ENCODE results near the gene KCNC4.

KCNC4 gene

DNA sequence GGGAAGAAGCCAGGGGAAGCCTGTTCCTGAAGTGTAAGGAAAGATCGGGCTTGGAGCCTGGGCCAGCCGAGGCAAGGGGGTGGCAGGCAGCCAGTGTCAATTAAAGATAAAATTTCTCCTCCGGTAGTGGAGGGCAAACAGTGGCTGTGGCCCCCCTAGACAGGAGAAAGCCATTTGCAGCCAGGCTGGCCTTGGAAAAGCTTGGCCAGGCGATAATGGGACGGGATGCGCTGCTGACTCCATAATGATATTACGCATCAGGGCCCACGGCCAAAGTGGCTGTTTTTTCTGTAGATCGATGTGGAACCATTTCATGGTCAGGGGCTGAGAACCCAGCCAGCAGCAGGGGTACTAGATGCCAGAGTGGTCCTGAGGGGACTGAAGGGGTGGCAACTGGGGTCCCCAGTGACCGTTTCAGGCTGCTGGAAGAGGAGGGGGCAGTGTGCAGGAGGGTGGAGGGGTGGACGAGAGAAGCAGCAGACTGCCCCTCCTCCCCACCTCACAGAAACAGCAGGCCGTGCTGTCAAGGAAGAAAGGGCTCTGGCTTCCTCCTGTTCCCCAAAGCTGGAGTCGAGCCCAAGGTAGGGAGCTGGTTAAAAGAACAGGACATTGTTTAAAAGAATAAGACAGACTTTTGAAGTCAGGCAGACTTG, 25.2 kb downstream of the KCNC4 start:
- H3K36me3 ChIP-seq (ENCODE audit: insufficient read depth, low read length), result no peaks in the 10 kb centered on the region
- no peaks in the 10 kb centered on the region for H3K27me3 ChIP-seq (ENCODE audit: insufficient read depth, low read length)
- H2AFZ ChIP-seq (ENCODE audit: low read depth, low read length), result no peak overlapping the region
- H3K4me3 ChIP-seq (ENCODE audit: low read length), result no peak overlapping the region
- peaks cover 7% of the 10 kb centered on the region for H3K4me1 ChIP-seq (ENCODE audit: insufficient read depth, low read length)
- H3K9me3 ChIP-seq (ENCODE audit: low read length), result peaks cover 8% of the 10 kb centered on the region

DNA sequence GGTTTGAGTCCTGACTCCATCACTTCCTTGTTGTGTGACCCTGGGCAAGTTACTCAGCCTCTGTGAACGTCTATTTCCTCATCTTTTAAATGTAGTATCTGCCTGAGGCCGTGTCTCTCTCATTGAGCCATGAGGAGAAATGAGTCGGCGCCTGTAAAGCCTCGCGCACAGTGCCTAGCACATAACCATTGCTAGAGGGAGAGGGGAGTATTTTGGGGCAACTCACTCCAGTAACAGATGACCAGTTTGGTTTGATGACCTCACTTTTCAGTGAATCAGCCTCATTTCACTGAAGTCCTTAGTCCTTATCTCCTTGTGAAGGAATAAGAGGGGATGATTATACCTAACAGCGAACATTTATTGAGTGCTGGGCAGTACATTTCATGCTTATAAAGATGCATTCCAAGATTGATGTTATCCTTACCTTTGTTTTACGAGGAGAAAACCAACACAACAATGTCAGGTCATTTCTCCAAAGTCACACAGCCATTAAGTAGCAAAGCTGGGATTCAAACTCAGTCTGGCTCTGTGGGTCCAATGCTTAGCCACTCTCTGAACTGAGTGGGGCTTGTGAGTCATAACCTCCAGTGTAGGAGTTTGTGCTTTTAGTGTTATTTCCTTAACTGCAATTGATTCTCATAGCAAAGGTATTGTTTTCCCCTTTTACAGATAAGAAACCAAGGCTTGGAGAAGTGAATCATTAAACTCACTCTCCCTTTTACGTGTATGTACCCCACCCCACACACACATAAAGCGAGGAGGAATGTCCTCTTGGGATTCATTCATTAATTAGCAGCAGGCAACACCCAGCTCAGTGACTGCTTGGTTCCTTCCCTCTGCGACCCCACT, 25.9 kb downstream of the KCNC4 start:
- Histone ChIP-seq H3K27me3 (ENCODE audit: insufficient read depth, low read length) (no peaks in the 10 kb centered on the region), H3K4me1 (ENCODE audit: insufficient read depth, low read length) (peaks cover 7% of the 10 kb centered on the region), H3K36me3 (ENCODE audit: insufficient read depth, low read length) (no peaks in the 10 kb centered on the region), H2AFZ (ENCODE audit: low read depth, low read length) (no peak overlapping the region), H3K4me3 (ENCODE audit: low read length) (no peak overlapping the region), H3K9me3 (ENCODE audit: low read length) (peaks cover 8% of the 10 kb centered on the region)

DNA sequence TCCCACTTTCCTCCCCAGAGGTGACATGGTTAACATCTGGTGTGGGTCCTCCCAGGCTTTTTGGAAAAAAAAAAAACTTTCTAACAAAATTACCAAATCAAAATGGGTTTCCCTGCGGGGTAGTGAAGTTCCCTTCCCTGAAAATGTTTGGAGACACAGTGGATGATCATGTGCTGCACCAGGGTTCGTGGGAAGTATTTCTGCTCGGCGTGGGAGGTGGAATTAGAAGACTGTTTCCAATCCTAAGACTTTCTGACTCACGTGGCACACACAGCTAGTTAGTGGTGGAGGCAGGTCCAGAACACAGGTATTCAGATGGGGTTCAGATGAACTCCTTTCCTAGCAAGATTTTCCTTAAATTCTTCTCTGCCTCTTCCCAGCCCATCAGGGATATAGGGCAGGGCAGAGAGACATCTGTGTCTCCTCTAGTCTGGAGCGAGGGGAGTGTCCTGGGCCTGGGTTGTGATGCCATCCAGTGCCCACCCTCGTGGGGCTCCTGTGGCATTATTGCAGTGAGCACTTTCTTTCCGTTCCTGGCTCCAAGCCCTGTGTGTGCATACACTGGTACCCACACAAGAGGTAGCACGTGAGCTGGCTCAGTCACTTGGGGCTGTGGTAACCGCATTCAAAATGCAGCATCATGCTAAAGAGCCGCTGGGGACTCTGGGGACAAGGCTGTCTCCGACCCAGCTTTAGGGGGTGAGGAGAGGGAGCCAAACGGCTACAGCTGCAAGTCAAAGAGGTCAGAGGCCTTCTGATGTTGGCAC, 27.5 kb downstream of the KCNC4 start:
- Histone ChIP-seq H3K9me3 (ENCODE audit: low read length) (peaks cover 2% of the 10 kb centered on the region), H3K27me3 (ENCODE audit: insufficient read depth, low read length) (peaks cover 6% of the 10 kb centered on the region), H3K36me3 (ENCODE audit: insufficient read depth, low read length) (no peaks in the 10 kb centered on the region), H3K4me3 (ENCODE audit: low read length) (no peak overlapping the region), H2AFZ (ENCODE audit: low read depth, low read length) (no peak overlapping the region), H3K4me1 (ENCODE audit: insufficient read depth, low read length) (peaks cover 7% of the 10 kb centered on the region)

DNA sequence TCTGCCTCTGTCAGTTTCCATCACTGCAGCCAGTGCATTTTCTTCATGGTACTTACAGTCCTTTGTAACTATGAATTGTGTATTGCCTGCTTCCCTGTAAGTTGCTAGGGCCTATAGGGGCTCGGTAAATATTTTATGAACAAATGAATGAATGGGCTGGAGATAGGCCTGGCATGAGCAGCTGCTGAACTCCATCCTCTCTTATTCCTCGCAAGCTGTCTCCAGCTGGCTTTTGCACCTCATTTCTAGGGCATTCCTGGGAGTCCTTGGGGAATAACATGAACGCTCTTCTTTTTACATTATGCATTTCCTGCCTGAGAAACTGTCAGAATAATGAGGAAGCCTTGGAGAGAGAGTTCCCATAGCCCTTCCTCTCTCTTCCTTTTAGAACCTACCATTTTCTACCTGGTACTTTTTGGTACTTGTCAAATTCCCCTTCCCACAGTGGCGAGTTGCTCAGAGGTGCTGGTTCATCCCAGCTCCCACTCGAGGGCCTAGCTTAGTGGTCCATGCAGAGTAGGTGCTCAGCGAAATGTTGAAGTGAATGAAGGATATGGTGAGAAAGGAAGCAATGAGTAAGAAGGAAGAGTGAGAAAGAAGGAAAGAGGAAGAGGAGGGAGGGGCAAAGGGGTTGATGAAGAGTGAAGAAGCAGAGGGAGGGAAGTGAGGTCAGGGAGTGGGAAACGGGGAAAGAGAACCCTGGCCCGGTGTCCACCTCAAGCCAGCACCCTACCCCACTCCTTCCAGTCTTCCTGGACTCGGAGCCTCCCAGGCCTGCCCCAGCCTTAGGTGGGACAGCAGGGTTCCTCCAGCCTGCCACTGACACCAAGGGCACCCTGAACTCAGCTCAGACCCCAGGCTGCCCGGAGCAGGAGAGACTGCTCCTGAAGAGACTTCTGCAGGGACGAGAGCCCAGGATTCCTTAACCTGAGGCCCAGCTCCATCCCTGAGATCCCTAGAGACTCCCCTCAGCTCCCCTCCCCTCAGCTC, 29.6 kb downstream of the KCNC4 start:
- no peaks in the 10 kb centered on the region for H3K36me3 ChIP-seq (ENCODE audit: insufficient read depth, low read length)
- no peak overlapping the region for H3K4me3 ChIP-seq (ENCODE audit: low read length)
- peaks cover 14% of the 10 kb centered on the region for H3K27me3 ChIP-seq (ENCODE audit: insufficient read depth, low read length)
- no peaks in the 10 kb centered on the region for H3K9me3 ChIP-seq (ENCODE audit: low read length)
- H2AFZ ChIP-seq (ENCODE audit: low read depth, low read length), result no peak overlapping the region
- H3K4me1 ChIP-seq (ENCODE audit: insufficient read depth, low read length), result peaks cover 12% of the 10 kb centered on the region

DNA sequence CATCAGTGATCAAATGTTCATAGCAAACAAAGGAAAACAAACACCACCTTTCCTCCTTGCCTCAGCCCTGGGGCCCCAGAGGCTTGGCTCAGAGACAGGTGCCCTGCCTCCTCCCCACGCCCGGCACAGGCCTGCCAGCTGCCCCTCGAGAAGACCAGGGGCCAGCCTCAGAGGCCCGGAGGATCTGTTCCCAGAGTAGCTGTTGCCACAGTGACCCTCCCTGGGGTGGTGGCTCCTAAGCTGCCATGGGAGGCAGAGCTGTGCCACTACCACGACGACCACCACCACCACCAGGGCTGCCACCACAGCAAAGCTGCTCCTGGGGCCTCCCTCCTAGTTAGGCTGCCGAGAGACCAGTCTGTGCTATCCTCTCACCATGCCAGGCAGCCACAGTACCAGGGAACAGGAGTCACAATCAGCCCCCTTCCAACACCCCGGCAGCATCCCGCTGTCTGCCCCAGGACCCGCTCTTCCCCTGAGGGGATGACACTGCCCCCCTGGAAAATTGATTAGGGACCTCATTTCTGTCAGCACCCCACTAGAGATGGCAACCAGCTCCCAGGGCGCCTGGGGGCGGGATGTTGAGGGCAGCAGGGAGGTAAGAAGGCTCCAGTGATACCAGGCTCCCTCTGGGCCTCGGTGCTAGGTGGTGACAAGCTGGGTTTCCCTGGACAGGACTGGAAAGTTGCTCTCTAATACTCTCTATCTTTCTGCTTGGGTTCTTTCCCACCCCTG, 30.5 kb downstream of the KCNC4 start:
- H3K27me3 ChIP-seq (ENCODE audit: insufficient read depth, low read length), result peaks cover 22% of the 10 kb centered on the region
- no peak overlapping the region for H2AFZ ChIP-seq (ENCODE audit: low read depth, low read length)
- H3K4me3 ChIP-seq (ENCODE audit: low read length), result no peak overlapping the region
- H3K4me1 ChIP-seq (ENCODE audit: insufficient read depth, low read length), result peaks cover 12% of the 10 kb centered on the region
- H3K36me3 ChIP-seq (ENCODE audit: insufficient read depth, low read length), result no peaks in the 10 kb centered on the region
- H3K9me3 ChIP-seq (ENCODE audit: low read length), result no peaks in the 10 kb centered on the region

DNA sequence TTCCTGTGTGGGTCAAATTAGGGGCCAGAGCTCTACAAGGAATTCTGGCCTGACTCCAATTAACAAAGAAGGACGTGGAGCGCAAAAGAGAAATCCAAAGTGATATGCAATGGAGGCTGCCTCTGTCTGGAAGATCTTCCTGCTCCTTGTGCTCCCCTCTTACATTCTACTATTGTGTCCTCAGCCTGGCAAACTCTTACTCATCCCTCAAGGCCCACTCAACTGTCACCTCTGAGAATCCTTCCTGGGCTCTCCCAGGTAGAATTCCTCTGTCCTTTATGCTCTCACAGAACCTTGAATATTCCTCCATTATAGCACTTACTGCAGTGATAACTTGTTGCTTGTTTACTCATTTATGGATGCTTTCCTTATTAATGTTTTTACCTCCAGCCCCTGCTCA, 31.4 kb downstream of the KCNC4 start:
- H3K36me3 ChIP-seq (ENCODE audit: insufficient read depth, low read length), result no peaks in the 10 kb centered on the region

DNA sequence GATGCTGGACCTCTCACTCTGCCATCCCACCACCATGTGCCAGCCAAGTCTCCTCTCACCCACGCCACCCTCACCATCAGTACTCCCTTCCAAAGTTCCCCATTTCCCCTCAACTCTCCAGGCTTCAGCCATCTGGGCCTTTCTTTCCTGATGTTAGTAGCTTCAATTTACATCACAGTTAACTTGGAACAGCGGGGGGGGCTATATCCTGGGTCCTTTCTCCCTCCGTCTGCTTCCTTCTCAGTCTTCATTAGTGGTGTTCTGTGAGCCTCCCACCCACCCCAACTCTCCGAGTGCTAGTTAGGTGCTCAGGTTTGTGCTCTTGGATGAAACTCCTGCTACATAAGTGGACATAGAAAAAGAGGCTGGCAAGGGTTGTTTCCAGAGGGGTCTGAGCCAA, 31.9 kb downstream of the KCNC4 start:
- H3K9me3 ChIP-seq (ENCODE audit: low read length), result no peaks in the 10 kb centered on the region
- no peak overlapping the region for H3K4me3 ChIP-seq (ENCODE audit: low read length)
- no peak overlapping the region for H2AFZ ChIP-seq (ENCODE audit: low read depth, low read length)
- peaks cover 12% of the 10 kb centered on the region for H3K4me1 ChIP-seq (ENCODE audit: insufficient read depth, low read length)
- H3K36me3 ChIP-seq (ENCODE audit: insufficient read depth, low read length), result no peaks in the 10 kb centered on the region
- H3K27me3 ChIP-seq (ENCODE audit: insufficient read depth, low read length), result peaks cover 29% of the 10 kb centered on the region

More for the DNA sequence above, 31.4 kb downstream of the KCNC4 start:
- H3K4me3 ChIP-seq (ENCODE audit: low read length), result no peak overlapping the region
- H3K27me3 ChIP-seq (ENCODE audit: insufficient read depth, low read length), result peaks cover 29% of the 10 kb centered on the region
- no peaks in the 10 kb centered on the region for H3K9me3 ChIP-seq (ENCODE audit: low read length)
- H2AFZ ChIP-seq (ENCODE audit: low read depth, low read length), result no peak overlapping the region
- peaks cover 12% of the 10 kb centered on the region for H3K4me1 ChIP-seq (ENCODE audit: insufficient read depth, low read length)

DNA sequence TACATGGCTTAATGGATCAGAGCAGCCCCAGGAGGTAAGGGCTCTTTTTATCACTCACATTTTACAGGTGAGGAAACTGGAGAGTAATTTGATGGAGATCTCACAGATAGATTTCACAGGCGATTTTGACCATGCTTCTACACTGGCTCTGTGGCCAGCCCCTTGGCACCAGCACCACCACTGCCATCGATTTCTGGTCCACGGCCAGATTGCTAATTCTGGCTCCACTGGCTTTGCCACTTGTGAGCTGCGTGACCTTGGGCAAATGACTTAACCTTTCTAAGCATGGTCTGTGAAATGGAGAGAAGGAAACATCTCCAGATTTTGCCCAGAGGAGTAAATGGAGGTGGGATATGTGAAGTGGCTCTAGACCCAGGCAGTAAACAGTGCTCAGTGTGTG, 32.6 kb downstream of the KCNC4 start:
- Histone ChIP-seq H3K36me3 (ENCODE audit: insufficient read depth, low read length) (no peaks in the 10 kb centered on the region), H3K9me3 (ENCODE audit: low read length) (no peaks in the 10 kb centered on the region), H3K27me3 (ENCODE audit: insufficient read depth, low read length) (peaks cover 29% of the 10 kb centered on the region), H3K4me3 (ENCODE audit: low read length) (no peak overlapping the region), H2AFZ (ENCODE audit: low read depth, low read length) (no peak overlapping the region), H3K4me1 (ENCODE audit: insufficient read depth, low read length) (peaks cover 12% of the 10 kb centered on the region)

DNA sequence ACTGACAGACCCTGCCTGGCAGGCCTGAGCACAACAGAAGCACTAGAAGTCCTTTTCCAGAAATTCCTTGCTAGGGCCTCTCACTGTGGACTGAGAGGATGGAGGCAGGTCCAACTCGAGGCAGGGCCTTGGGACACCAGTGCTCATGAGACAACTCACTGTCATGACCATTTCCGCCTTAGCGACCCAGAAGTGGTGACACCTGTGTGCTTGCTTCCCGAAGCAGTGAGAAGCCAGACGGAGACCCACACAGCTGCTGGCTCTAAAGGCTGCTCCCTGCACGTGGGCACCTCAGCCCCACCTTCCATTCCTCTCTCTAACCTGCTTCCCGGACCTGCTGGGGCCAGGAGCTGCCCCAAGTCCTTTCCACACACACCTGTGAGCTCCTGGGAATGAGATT, 33.0 kb downstream of the KCNC4 start:
- Histone ChIP-seq H3K27me3 (ENCODE audit: insufficient read depth, low read length) (peaks cover 29% of the 10 kb centered on the region), H3K4me1 (ENCODE audit: insufficient read depth, low read length) (peaks cover 12% of the 10 kb centered on the region), H2AFZ (ENCODE audit: low read depth, low read length) (no peak overlapping the region), H3K4me3 (ENCODE audit: low read length) (no peak overlapping the region), H3K9me3 (ENCODE audit: low read length) (no peaks in the 10 kb centered on the region), H3K36me3 (ENCODE audit: insufficient read depth, low read length) (no peaks in the 10 kb centered on the region)

DNA sequence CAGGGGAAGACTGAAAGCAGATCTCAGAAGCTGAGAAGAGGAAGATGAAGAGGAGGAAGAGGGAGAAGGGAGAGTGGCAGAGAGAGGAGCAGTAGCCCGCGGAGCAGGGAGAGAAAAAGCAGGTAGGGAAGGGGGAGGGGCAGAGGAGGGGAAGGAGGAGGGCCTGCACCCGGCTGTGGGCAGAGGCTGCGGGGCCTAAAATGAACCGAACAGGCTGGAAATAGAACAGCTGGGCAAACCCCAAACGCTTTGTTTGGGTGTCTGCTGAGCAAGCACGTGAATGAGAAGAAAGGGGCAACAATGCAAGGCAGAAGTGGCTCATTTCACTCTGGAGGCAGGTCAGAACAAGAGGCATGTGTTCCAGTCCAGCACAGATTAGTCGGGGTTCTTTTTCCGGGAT, 33.5 kb downstream of the KCNC4 start:
- H3K27me3 ChIP-seq (ENCODE audit: insufficient read depth, low read length), result peaks cover 29% of the 10 kb centered on the region
- H2AFZ ChIP-seq (ENCODE audit: low read depth, low read length), result no peak overlapping the region
- H3K4me3 ChIP-seq (ENCODE audit: low read length), result no peak overlapping the region
- H3K36me3 ChIP-seq (ENCODE audit: insufficient read depth, low read length), result no peaks in the 10 kb centered on the region
- H3K9me3 ChIP-seq (ENCODE audit: low read length), result no peaks in the 10 kb centered on the region
- H3K4me1 ChIP-seq (ENCODE audit: insufficient read depth, low read length), result peaks cover 12% of the 10 kb centered on the region

DNA sequence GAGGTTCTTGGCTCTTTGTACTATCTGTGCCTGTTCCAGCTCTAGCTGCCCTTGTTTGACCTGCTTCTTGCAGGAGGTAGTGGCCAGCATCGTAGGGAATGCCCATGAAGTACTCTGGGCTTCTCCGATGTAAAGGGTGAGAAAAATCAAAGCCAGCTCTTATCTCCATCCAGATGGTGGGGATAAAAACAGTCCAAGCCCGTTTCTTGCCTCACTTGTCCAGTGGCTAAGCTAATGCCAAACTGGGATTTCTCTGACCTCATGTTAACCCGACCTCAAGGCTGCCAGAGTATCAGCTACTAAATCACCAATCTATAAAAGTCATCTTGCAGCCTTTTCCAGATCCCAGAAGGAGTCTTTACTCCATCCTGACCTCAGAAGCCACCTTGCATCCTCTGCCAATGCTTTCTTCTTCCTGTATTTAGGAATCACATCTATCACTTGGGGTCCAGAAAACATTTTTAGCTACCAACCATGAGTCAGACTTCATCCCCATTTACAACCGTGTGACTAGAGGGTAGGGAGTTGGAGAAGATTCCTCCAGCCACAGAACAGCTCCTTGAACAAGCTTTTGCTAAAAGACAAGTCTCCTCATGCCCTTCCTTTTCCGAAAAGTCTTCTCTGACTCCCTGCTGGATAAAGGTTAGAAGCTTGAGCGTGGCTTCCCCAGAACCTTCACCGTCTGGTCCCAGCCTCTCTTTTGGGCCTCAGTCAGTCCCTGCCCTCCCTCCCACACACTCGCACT, 35.9 kb downstream of the KCNC4 start:
- H3K36me3 ChIP-seq (ENCODE audit: insufficient read depth, low read length), result no peaks in the 10 kb centered on the region
- H3K4me1 ChIP-seq (ENCODE audit: insufficient read depth, low read length), result peaks cover 17% of the 10 kb centered on the region
- no peak overlapping the region for H2AFZ ChIP-seq (ENCODE audit: low read depth, low read length)
- H3K4me3 ChIP-seq (ENCODE audit: low read length), result no peak overlapping the region
- peaks cover 29% of the 10 kb centered on the region for H3K27me3 ChIP-seq (ENCODE audit: insufficient read depth, low read length)
- no peaks in the 10 kb centered on the region for H3K9me3 ChIP-seq (ENCODE audit: low read length)

Measured in neuron (in vitro differentiated cells).